ENCODE measurements around the gene ARHGAP23.

DNA sequence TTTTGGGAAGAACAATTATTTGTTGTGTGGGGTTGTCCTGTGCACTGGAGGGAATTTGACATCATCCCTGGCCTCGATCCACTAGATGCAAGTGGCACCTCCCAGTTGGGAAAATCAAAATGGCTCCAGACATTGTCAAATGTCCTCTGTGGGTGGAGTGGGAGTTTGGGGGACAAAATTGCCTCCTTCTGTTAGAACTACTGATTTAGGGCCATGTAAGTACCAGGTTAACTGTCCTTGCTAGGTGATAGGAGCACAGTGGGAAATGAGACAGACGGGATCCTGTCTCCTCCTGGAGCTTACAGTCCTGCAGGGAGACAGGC lies 56.8 kb downstream of the ARHGAP23 start:
- TF ChIP-seq, protein P1, sequence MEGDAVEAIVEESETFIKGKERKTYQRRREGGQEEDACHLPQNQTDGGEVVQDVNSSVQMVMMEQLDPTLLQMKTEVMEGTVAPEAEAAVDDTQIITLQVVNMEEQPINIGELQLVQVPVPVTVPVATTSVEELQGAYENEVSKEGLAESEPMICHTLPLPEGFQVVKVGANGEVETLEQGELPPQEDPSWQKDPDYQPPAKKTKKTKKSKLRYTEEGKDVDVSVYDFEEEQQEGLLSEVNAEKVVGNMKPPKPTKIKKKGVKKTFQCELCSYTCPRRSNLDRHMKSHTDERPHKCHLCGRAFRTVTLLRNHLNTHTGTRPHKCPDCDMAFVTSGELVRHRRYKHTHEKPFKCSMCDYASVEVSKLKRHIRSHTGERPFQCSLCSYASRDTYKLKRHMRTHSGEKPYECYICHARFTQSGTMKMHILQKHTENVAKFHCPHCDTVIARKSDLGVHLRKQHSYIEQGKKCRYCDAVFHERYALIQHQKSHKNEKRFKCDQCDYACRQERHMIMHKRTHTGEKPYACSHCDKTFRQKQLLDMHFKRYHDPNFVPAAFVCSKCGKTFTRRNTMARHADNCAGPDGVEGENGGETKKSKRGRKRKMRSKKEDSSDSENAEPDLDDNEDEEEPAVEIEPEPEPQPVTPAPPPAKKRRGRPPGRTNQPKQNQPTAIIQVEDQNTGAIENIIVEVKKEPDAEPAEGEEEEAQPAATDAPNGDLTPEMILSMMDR (conservative IDR thresholded peaks at IDR 0.05; ENCODE audit: low read length), result no peak
- no peak for TF ChIP-seq EZH2phosphoT487 (IDR thresholded peaks at IDR 0.05; ENCODE audit: borderline replicate concordance)
